ENCODE measurements around the gene NGLY1. TPM values are rescaled to one million over a fixed set of nuclear protein-coding genes. Genes with fewer than 3 reads are reported as not detected.
A peak's percentile ranks its signal among the peaks of the same experiment; 100 is the strongest.

NGLY1 gene
- total RNA-seq, 4 donors from 2014 or later, result 61.5 to 73.3 (median 68.6) TPM

DNA sequence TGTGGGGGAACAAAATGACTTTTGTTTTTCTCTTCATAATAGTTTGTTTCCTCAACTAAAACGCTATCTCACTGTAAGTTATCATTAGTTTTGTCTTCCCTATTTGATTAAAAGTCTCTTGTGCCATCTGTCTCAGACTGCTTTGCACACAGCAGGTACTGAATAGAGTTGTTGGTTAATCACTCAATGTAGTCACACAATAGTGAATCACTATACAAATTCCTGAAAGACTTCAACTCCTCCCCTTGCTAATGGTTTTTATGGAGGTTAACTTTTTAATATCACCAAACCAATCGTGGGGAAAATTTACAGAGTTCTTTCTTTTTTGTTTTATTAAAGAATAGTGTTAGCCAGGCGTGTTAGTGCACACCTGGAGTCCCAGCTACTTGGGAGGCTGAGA is 2.6 kb upstream of the NGLY1 start:
- no peaks in the 10 kb centered on the region for H3K27me3 ChIP-seq
- in situ Hi-C loops (cut with MboI; ENCODE audit: low sequenced_read_pairs in 4 of 4), result loop anchor here in 3 of 4 donors (10.0 to 25.0 kb wide), 4 partner anchors 121 to 349 kb away; partner anchors contain the start of genes RARB (in 1 of the 3) and TOP2B (in 1 of the 3)

DNA sequence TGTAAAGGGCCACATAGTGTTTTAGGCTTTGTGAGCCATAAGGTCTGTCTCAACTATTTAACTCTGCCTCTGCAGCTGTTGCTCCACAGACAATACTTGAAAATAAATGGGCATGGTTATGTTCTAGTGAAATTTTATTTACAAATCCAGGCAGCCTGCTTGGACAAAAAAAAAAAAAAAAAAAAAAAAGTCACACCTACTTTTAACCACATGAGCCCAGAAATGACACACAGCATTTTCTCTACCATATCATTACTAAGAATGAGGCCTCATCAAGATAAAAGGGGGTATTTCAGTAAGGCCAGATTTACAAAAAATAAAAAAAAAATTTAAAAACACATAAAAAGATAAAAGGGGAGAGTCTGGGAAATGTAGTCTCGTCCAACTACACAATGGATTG is 1.7 kb upstream of the NGLY1 start:
- Histone ChIP-seq H3K27me3 (no peaks in the 10 kb centered on the region), H3K27ac (peak overlapping the region in 2 of 4 donors; percentile 91 to 97), H3K4me1 (peaks cover 29% of the 10 kb centered on the region in 2 donors), H3K4me3 (no peak overlapping the region), H3K9me3 (no peaks in the 10 kb centered on the region), H3K36me3 (no peaks in the 10 kb centered on the region)
- ATAC-seq (no peak), DNase-seq (no peak)
- in situ Hi-C loops (cut with MboI; ENCODE audit: low sequenced_read_pairs in 4 of 4), result loop anchor here in 3 of 4 donors (10.0 to 25.0 kb wide), 4 partner anchors 120 to 348 kb away; partner anchors contain the start of genes RARB (in 1 of the 3) and TOP2B (in 1 of the 3)
- TF ChIP-seq, protein P1, sequence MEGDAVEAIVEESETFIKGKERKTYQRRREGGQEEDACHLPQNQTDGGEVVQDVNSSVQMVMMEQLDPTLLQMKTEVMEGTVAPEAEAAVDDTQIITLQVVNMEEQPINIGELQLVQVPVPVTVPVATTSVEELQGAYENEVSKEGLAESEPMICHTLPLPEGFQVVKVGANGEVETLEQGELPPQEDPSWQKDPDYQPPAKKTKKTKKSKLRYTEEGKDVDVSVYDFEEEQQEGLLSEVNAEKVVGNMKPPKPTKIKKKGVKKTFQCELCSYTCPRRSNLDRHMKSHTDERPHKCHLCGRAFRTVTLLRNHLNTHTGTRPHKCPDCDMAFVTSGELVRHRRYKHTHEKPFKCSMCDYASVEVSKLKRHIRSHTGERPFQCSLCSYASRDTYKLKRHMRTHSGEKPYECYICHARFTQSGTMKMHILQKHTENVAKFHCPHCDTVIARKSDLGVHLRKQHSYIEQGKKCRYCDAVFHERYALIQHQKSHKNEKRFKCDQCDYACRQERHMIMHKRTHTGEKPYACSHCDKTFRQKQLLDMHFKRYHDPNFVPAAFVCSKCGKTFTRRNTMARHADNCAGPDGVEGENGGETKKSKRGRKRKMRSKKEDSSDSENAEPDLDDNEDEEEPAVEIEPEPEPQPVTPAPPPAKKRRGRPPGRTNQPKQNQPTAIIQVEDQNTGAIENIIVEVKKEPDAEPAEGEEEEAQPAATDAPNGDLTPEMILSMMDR (IDR thresholded peaks at IDR 0.05 in 4 of 5, conservative IDR thresholded peaks at IDR 0.05 in 1 of 5), result no peak
- TF ChIP-seq POLR2A (IDR thresholded peaks at IDR 0.05), result no peak
- intact Hi-C loops (cut with DNase I; ENCODE audit: low total_unique reads), result loop anchor here (5.0 to 10.0 kb wide), 3 partner anchors 138 to 358 kb away; partner anchors contain the start of gene RARB

More for the DNA sequence above, 2.6 kb upstream of the NGLY1 start:
- no peaks in the 10 kb centered on the region for H3K9me3 ChIP-seq
- DNase-seq, result no peak
- H3K36me3 ChIP-seq, result no peaks in the 10 kb centered on the region
- peaks cover 24 to 34% of the 10 kb centered on the region in 2 donors for H3K4me1 ChIP-seq
- intact Hi-C loops (cut with DNase I; ENCODE audit: low total_unique reads), result loop anchor here (10.0 kb wide), 1 partner anchor 319 kb away; no protein-coding TSS in a partner anchor
- no peak overlapping the region for H3K4me3 ChIP-seq
- TF ChIP-seq, protein P1 (IDR thresholded peaks at IDR 0.05 in 4 of 5, conservative IDR thresholded peaks at IDR 0.05 in 1 of 5), result no peak
- TF ChIP-seq POLR2A (IDR thresholded peaks at IDR 0.05), result no peak
- ATAC-seq, result no peak
- no peak overlapping the region for H3K27ac ChIP-seq

DNA sequence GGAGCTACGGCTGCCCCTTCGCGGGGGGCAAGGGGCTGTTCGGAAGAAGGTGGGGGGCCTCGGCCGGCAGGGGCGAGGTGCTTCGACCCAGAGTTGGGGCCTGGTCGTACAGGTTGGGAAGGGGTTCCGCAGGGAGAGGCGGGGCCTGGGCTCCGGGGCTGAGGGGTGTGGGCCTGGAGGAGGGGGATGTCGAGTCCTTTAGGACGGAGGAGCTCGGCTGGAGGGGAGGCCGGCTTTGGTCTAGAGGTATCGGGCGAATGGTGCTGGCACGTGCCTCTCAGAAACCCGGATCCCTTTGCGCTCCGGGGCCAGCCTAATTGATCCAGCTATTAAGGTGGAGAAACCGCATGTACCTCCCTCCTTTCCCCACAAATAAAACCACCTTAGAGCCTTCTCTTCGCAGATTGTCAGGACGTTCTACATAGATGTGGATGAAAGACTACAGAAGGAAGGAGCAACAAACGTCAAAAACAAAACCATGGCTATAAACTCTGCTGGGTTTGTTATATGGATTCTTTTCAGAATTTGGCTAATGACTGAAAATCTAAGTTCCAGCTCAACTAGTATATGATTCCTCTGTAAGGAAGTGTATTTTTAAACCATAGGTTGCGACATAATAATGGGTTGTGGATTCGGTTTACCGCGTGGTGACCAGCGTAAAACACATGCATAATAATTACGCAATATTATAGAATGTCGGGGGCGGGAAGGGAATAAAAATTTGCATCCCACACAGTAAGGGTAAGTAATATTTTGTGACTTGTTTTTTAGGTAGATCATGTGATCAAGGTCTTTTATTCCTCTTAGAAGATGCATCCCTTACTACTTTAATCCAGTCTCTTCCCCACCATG is 644 bp upstream of the NGLY1 start:
- intact Hi-C loops (cut with DNase I; ENCODE audit: low total_unique reads) (loop anchor here (2.0 to 10.0 kb wide), 4 partner anchors 119 to 357 kb away; partner anchors contain the start of genes RARB and TOP2B), in situ Hi-C loops (cut with MboI; ENCODE audit: low sequenced_read_pairs in 4 of 4) (loop anchor here in 3 of 4 donors (10.0 to 25.0 kb wide), 4 partner anchors 119 to 347 kb away; partner anchors contain the start of genes RARB (in 1 of the 3) and TOP2B (in 1 of the 3))
- Histone ChIP-seq H3K27me3 (no peaks in the 10 kb centered on the region), H3K36me3 (no peaks in the 10 kb centered on the region), H3K27ac (peak overlapping the region; percentile 91 to 97 (median 94)), H3K4me1 (peaks cover 22 to 29% of the 10 kb centered on the region in 2 donors), H3K4me3 (peak overlapping the region; percentile 84 to 97 (median 90)), H3K9me3 (no peaks in the 10 kb centered on the region)
- peak; percentile 46 to 57 for ATAC-seq
- peak in 1 of 2 donors; percentile 52 for DNase-seq
- TF ChIP-seq, protein P1 (IDR thresholded peaks at IDR 0.05 in 4 of 5, conservative IDR thresholded peaks at IDR 0.05 in 1 of 5), result peak in 1 of 5 experiments; percentile 9
- TF ChIP-seq POLR2A (IDR thresholded peaks at IDR 0.05), result no peak

DNA sequence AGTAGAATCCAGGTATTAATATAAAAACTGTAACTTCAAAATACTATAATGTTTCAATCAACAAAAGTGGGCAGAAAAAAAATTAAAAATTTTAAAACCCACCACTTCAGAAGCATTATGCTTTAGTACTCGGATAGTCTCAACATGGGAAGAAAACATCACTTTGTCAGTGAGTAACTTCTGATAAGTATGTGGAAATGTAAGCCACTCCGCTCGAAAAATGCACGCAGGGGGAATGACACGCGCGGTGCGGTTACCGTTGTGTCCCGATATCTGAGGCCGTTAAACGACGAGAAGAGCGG is 656 bp downstream of the NGLY1 start:
- H3K9me3 ChIP-seq, result no peaks in the 10 kb centered on the region
- ATAC-seq (no peak), DNase-seq (no peak)
- in situ Hi-C loops (cut with MboI; ENCODE audit: low sequenced_read_pairs in 4 of 4), result loop anchor here in 3 of 4 donors (10.0 to 25.0 kb wide), 4 partner anchors 118 to 345 kb away; partner anchors contain the start of genes RARB (in 1 of the 3) and TOP2B (in 1 of the 3)
- peaks cover 10 to 21% of the 10 kb centered on the region in 2 donors for H3K4me1 ChIP-seq
- peak overlapping the region; percentile 87 to 97 (median 94) for H3K4me3 ChIP-seq
- peaks cover 0 to 9% of the 10 kb centered on the region in 2 donors for H3K36me3 ChIP-seq
- H3K27ac ChIP-seq, result peak overlapping the region; percentile 91 to 97 (median 94)
- intact Hi-C loops (cut with DNase I; ENCODE audit: low total_unique reads), result loop anchor here (2.0 to 10.0 kb wide), 4 partner anchors 118 to 355 kb away; partner anchors contain the start of genes RARB and TOP2B
- TF ChIP-seq POLR2A (IDR thresholded peaks at IDR 0.05), result no peak
- TF ChIP-seq, protein P1 (IDR thresholded peaks at IDR 0.05 in 4 of 5, conservative IDR thresholded peaks at IDR 0.05 in 1 of 5), result no peak
- no peaks in the 10 kb centered on the region for H3K27me3 ChIP-seq

All from gastrocnemius medialis (tissue), 4 donors.